NB4 (cell line): Measurements from ENCODE around the gene ARHGEF37.

ENCODE experiments used
- CTCF ChIP-seq: IDR thresholded peaks from one replicate; pipeline ENCODE4 v1.5.1; 2012; ENCODE audit warnings: low read depth, low read length
- MYC ChIP-seq: IDR thresholded peaks from 2 replicates; pipeline ENCODE4 v1.6.1; 2011; ENCODE audit warnings: low read depth, low read length
- POLR2A ChIP-seq: IDR thresholded peaks from 2 replicates; pipeline ENCODE4 v1.6.1; 2011; ENCODE audit warnings: mild to moderate bottlenecking; ENCODE audit not compliant: insufficient read length; ENCODE audit errors: extremely low read depth

GRCh38 chr5:149664666-149665415 lies 83.5 kb downstream of the ARHGEF37 start:
- TF ChIP-seq POLR2A (no peak), MYC (no peak), CTCF (no peak)
